ENCODE data around the gene TNFRSF1A.
"Not testable (repeated sequence)": the region's sequence is repeated elsewhere in the genome, so short reads cannot be mapped to it uniquely, and the experiment has no call there.

TNFRSF1A gene

GRCh38 chr12:6346942-6347341 lies 5.1 kb upstream of the TNFRSF1A start:
- no peak for TF ChIP-seq CTCF (IDR thresholded peaks at IDR 0.05; ENCODE audit: insufficient read depth, low read depth, low read length, missing control alignments)
- no peak overlapping the region for H3K4me3 ChIP-seq (ENCODE audit: low read length)
- no peak for DNase-seq (ENCODE audit: low read depth)

DNA sequence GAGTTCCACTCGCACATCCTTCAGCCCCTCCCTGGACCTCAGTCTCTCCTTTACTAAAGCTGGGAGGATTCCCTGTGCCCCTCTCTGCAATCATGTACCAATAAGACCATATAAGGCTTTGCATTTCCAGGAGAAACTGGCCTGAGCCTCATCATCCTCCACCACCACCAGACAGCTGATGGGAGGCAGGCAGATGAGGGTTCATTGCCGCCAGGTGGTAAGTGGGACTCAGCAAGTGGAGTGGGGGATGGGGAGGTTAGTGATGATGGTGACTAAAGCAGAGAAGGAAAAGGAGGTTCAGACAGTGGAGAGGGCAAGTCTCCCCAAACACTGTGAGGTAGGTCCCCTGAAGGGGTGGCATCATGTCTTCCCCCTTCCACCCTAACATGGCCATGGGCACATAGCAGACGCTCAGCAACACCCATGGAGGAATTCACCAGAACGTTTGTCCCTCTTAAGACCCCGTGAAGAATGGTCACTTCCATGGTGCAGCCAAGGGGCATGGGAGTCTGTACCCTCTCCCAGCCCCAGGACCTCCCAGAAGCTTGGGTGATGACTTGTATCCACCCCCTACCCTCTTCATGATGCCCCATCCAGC lies 4.5 kb upstream of the TNFRSF1A start:
- TF ChIP-seq CTCF (IDR thresholded peaks at IDR 0.05; ENCODE audit: insufficient read depth, low read depth, low read length, missing control alignments), result no peak
- no peak for DNase-seq (ENCODE audit: low read depth)
- H3K4me3 ChIP-seq (ENCODE audit: low read length), result no peak overlapping the region

DNA sequence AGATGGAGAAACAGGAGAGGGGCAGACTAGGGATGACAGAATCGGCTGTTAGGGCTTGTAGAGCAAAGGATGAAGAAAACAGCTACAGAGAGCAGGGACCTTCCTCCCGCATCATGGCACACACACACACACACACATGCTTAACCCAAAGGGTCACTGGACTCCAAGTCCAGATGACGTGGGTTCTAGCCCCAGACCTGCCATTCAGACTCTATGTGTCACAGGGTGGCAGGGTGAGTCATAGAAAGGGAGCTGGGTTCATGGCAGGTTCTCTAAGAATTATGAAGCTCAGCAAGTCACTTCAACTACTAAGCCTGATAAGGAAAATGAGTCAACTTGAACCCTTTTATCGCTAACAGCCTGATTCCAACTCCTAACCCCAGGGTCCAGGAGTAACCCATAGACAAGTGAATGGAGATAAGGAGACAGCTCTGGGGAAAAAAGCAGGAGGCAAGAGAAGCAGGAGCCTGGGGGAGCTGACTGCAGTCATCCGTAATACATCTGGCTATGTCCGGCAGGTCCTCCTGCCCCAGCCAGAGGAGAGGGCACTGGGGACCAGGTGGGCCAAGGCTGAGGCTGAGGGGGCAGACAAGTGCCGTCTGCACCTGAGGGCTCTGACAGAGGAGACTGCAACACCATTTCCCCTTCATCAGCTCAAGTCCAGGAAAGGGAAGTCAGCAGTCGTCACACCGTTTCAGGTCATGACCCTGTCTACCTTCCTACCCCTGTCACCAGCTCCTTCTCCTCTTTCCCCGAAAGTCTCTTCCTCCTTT lies 3.6 kb upstream of the TNFRSF1A start:
- no peak for TF ChIP-seq CTCF (IDR thresholded peaks at IDR 0.05; ENCODE audit: insufficient read depth, low read depth, low read length, missing control alignments)
- no peak overlapping the region for H3K4me3 ChIP-seq (ENCODE audit: low read length)
- peak; percentile 84 for DNase-seq (ENCODE audit: low read depth)

DNA sequence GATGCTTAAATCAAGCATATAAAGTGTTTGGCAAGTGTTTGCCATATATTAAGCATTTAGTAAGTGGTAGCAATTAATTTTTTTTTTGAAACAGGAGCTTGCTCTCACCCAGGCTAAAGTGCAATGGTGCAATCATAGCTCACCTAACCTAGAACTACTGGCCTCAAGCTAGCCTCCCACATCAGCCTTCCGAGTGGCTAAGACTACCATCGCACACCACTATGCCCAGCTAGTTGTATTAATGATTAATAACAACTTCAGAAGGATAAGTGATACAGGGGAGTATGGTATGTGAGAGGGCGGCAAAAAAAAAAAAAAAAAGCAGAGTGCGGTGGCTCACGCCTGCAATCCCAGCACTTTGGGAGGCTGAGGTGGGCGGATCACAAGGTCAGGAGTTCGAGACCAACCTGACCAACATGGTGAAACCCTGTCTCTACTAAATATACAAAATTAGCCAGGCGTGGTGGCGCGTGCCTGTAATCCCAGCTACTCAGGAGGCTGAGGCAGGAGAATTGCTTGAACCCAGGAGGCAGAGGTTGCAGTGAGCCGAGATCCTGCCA lies 2.3 kb upstream of the TNFRSF1A start:
- DNase-seq (ENCODE audit: low read depth); H3K4me3 ChIP-seq (ENCODE audit: low read length): not testable (repeated sequence)

DNA sequence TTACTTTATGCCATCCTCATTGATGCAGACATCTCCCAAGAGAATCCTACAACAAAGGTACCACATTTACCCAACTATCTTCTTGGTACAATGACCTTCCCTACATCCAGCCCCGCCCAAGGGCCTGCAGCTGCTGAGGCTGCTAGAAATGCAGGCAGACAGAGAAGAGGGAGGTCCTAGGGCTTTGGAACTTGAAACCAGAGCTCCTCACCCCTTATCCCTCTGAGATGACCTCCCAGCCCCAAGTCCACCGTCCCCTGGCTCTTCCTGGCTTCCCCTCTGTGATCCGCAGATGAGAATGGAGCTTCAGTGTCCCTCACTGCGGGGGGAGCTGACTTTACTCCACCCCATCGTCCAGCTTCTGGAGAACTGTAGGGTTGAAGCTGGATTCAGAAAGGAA lies 1.6 kb upstream of the TNFRSF1A start:
- no peak for DNase-seq (ENCODE audit: low read depth)
- H3K4me3 ChIP-seq (ENCODE audit: low read length), result no peak overlapping the region
- TF ChIP-seq CTCF (IDR thresholded peaks at IDR 0.05; ENCODE audit: insufficient read depth, low read depth, low read length, missing control alignments), result no peak

- H3K4me3 ChIP-seq (ENCODE audit: low read length), result peak overlapping the region; percentile 97
- DNase-seq (ENCODE audit: low read depth), result no peak
- no peak for TF ChIP-seq CTCF (IDR thresholded peaks at IDR 0.05; ENCODE audit: insufficient read depth, low read depth, low read length, missing control alignments)
Measured at GRCh38 chr12:6342140-6342889, 439 bp upstream of the TNFRSF1A start.

DNA sequence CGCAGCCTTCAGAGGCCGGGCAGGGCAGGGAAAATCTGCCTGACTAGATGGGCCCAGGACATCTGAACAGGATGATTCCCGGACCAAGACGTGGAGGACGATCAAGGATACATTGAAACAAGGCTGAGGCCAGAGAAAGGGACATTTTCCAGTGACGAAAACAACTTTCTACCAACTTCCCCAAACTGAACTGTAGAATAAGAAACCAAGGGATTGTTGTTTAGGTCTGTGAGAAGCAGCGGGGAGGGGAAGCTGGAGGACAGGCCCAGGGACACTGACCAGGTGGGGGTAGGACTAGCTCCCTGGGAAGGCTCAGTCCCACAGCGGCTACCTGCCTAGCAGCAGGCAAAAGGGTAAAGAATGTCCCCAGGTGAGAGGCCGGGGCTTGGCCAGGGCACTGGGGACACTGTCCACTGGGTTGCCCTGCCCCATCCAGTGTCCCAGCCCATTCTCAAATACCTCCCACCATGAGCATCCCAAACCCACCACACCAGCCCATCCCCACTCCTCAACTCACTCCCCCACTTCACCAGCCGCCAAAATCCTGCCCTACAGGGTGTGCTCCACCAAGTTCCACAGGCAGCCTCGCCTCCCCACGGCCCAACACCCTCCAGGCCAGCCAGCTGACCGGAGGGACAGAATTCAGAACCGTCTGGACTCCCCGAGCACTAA lies 995 bp downstream of the TNFRSF1A start:
- TF ChIP-seq CTCF (IDR thresholded peaks at IDR 0.05; ENCODE audit: insufficient read depth, low read depth, low read length, missing control alignments), result no peak
- DNase-seq (ENCODE audit: low read depth), result no peak
- peak overlapping the region; percentile 97 for H3K4me3 ChIP-seq (ENCODE audit: low read length)
